Stimulated activated CD4-positive, alpha-beta T cell treated with anti-CD3 and anti-CD28 coated beads, Interleukin-1b, Interleukin-23, amount 100 ng/mL, for 4 hours (primary cell): ENCODE measurements around the gene NADSYN1.
A peak's percentile ranks its signal among the peaks of the same experiment; 100 is the strongest.

ENCODE experiments used
- DNase-seq, 2 donors: peaks; one replicate each; pipeline ENCODE4 v3.0.0-alpha.2; 2020; ENCODE audit warnings: low read depth in 2 of 2

Gene NADSYN1

GRCh38 chr11:71433648-71434450, 19.2 kb upstream of the NADSYN1 start:
- DNase-seq: no peak

- no peak for DNase-seq
Observed at GRCh38 chr11:71434576-71435130, 18.4 kb upstream of the NADSYN1 start.

- DNase-seq: no peak
Observed at GRCh38 chr11:71435278-71435951, 17.6 kb upstream of the NADSYN1 start.

- no peak for DNase-seq
Observed at GRCh38 chr11:71436861-71437260, 16.1 kb upstream of the NADSYN1 start.

GRCh38 chr11:71437399-71437798, 15.6 kb upstream of the NADSYN1 start:
- DNase-seq: no peak

GRCh38 chr11:71437879-71438278, 15.1 kb upstream of the NADSYN1 start:
- DNase-seq: no peak

GRCh38 chr11:71438650-71439049, 14.4 kb upstream of the NADSYN1 start:
- no peak for DNase-seq

- DNase-seq: no peak
Observed at GRCh38 chr11:71440021-71440755, 12.8 kb upstream of the NADSYN1 start.

- no peak for DNase-seq
Observed at GRCh38 chr11:71441251-71441650, 11.8 kb upstream of the NADSYN1 start.

- no peak for DNase-seq
Observed at GRCh38 chr11:71442123-71442522, 10.9 kb upstream of the NADSYN1 start.

- DNase-seq: no peak
Observed at GRCh38 chr11:71442880-71443279, 10.1 kb upstream of the NADSYN1 start.

GRCh38 chr11:71443736-71444445, 9.1 kb upstream of the NADSYN1 start:
- DNase-seq: no peak

GRCh38 chr11:71444811-71445210, 8.2 kb upstream of the NADSYN1 start:
- DNase-seq: no peak

GRCh38 chr11:71446150-71446549, 6.9 kb upstream of the NADSYN1 start:
- no peak for DNase-seq

- DNase-seq: no peak
Observed at GRCh38 chr11:71446942-71447688, 5.9 kb upstream of the NADSYN1 start.

- peak in 1 of 2 donors; percentile 41 for DNase-seq
Observed at GRCh38 chr11:71447791-71448256, 5.2 kb upstream of the NADSYN1 start.

- peak; percentile 87 to 96 for DNase-seq
Observed at GRCh38 chr11:71448257-71449171, 4.5 kb upstream of the NADSYN1 start, which contains the start of gene DHCR7. TSS of gene DHCR7 (minus strand) at chr11:71448393. CDS start at chr11:71444952, 3,441 bp downstream.

- no peak for DNase-seq
Observed at GRCh38 chr11:71449596-71449995, 3.4 kb upstream of the NADSYN1 start.

GRCh38 chr11:71450507-71450906, 2.5 kb upstream of the NADSYN1 start:
- DNase-seq: no peak

- DNase-seq: no peak
Observed at GRCh38 chr11:71450939-71451338, 2.1 kb upstream of the NADSYN1 start.
